SK-N-SH treated with all-trans-retinoic acid at 6 μM for 48 hours (cell line): ENCODE measurements around the gene SYVN1.

Experiments used
- ARNTL ChIP-seq: fragments of 450-650 bp; formaldehyde crosslinking; IDR thresholded peaks from 2 replicates; pipeline ENCODE4 v1.5.0; 2020; ENCODE audit warnings: low read depth, mild to moderate bottlenecking, moderate library complexity, borderline replicate concordance
- BACH2 ChIP-seq: fragments of 250-450 bp; sonication (Bioruptor Pico); IDR thresholded peaks from 2 replicates; pipeline ENCODE4 v1.9.0; 2021; ENCODE audit warnings: mild to moderate bottlenecking, borderline replicate concordance
- ESRRG ChIP-seq: fragments of 250-450 bp; sonication (Bioruptor Pico); IDR thresholded peaks from 2 replicates; pipeline ENCODE4 v1.6.1; 2021; ENCODE audit warnings: mild to moderate bottlenecking
- GLIS3 ChIP-seq: fragments of 250-450 bp; sonication (Bioruptor Pico); IDR thresholded peaks from 2 replicates; pipeline ENCODE4 v1.5.0; 2020; ENCODE audit warnings: mild to moderate bottlenecking, moderate library complexity
- ISL1 ChIP-seq: fragments of 250-450 bp; sonication (Bioruptor Pico); IDR thresholded peaks from 2 replicates; pipeline ENCODE4 v2.1.2; 2022; ENCODE audit warnings: mild to moderate bottlenecking, moderate library complexity
- PATZ1 ChIP-seq: fragments of 250-450 bp; sonication (Bioruptor Pico); IDR thresholded peaks from 2 replicates; pipeline ENCODE4 v1.8.0; 2020; ENCODE audit warnings: mild to moderate bottlenecking, moderate library complexity, borderline replicate concordance
- RARB ChIP-seq: fragments of 250-450 bp; sonication (Bioruptor Pico); IDR thresholded peaks from 2 replicates; pipeline ENCODE4 v1.8.0; 2021; ENCODE audit warnings: mild to moderate bottlenecking, moderate library complexity
- TCF4 ChIP-seq: fragments of 250-450 bp; sonication (Bioruptor Pico); IDR thresholded peaks from 2 replicates; pipeline ENCODE4 v1.8.0; 2021; ENCODE audit warnings: mild to moderate bottlenecking, moderate library complexity, borderline replicate concordance
- ZFP3 ChIP-seq: fragments of 250-450 bp; sonication (Bioruptor Pico); IDR thresholded peaks from 2 replicates; pipeline ENCODE4 v1.5.0; 2020; ENCODE audit warnings: mild to moderate bottlenecking, moderate library complexity
- ZFP30 ChIP-seq: fragments of 450-650 bp; formaldehyde crosslinking; IDR thresholded peaks from 2 replicates; pipeline ENCODE4 v1.5.0; 2022; ENCODE audit warnings: mild to moderate bottlenecking, moderate library complexity
- ZNF565 ChIP-seq: fragments of 450-650 bp; formaldehyde crosslinking; conservative IDR thresholded peaks from 2 replicates; pipeline ENCODE4 v1.5.0; 2020; ENCODE audit warnings: low read depth, mild to moderate bottlenecking, moderate library complexity
- ZNF70 ChIP-seq: fragments of 450-650 bp; formaldehyde crosslinking; IDR thresholded peaks from 2 replicates; pipeline ENCODE4 v1.5.0; 2020; ENCODE audit warnings: mild to moderate bottlenecking, moderate library complexity
- TF ChIP-seq, protein P1 (sequence below): fragments of 250-450 bp; sonication (Bioruptor Pico); IDR thresholded peaks from 2 replicates; pipeline ENCODE4 v1.8.0; 2021; ENCODE audit warnings: low read depth, mild to moderate bottlenecking, moderate library complexity, borderline replicate concordance

DNA sequence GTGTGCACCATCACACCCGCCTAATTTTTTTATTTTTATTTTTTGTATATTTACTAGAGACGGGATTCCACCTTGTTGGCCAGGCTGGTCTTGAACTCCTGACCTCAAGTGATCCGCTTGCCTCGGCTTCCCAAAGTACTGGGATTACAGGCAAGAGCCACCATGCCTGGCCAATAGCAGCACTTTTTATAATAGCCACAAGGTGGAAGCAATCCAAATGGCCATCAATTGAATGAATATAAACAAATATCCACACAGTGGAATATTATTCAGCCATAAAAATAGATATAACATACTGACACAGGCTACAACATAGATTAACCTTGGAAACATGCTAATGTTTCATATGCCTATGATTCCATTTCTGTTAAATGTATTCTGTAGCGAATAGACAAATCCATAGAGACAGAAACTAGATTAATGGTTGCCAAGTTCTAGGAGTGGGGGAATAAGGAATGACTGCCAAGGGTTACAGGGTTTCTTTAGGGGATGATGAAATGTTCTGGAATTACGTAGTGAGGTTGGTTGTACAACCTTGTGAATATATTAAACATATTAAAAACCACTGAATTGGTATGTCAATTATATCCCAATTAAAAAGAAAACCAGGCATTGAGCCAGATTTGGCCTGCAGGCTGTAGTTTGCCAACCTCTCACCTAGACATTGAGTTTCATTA is 33.5 kb downstream of the SYVN1 start:
- TF ChIP-seq ESRRG (no peak), ZNF565 (CRISPR knock-in tag) (no peak), TCF4 (no peak), RARB (no peak), ZFP3 (CRISPR knock-in tag) (no peak), ISL1 (CRISPR knock-in tag) (no peak), GLIS3 (CRISPR knock-in tag) (no peak), ARNTL (CRISPR knock-in tag) (no peak), ZFP30 (no peak), BACH2 (no peak), PATZ1 (CRISPR knock-in tag) (no peak), ZNF70 (CRISPR knock-in tag) (no peak)
- TF ChIP-seq, protein P1, sequence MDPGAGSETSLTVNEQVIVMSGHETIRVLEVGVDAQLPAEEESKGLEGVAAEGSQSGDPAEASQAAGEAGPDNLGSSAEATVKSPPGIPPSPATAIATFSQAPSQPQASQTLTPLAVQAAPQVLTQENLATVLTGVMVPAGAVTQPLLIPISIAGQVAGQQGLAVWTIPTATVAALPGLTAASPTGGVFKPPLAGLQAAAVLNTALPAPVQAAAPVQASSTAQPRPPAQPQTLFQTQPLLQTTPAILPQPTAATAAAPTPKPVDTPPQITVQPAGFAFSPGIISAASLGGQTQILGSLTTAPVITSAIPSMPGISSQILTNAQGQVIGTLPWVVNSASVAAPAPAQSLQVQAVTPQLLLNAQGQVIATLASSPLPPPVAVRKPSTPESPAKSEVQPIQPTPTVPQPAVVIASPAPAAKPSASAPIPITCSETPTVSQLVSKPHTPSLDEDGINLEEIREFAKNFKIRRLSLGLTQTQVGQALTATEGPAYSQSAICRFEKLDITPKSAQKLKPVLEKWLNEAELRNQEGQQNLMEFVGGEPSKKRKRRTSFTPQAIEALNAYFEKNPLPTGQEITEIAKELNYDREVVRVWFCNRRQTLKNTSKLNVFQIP (CRISPR knock-in tag) = no peak
